Loucy (cell line): Measurements from ENCODE around the gene CPHXL.

Experiments used
- H2AFZ ChIP-seq: fragments of 200-600 bp; sonication (generic); 2 replicates; pipeline ENCODE4 v1.6.0; 2016; ENCODE audit warnings: antibody characterized with exemption, mild to moderate bottlenecking, low read length, moderate library complexity
- H3F3A ChIP-seq: fragments of 200-600 bp; 2 replicates; pipeline ENCODE4 v1.6.0; 2016; ENCODE audit warnings: antibody characterized with exemption, low read depth, mild to moderate bottlenecking
- H3K27me3 ChIP-seq: fragments of 200-600 bp; sonication (generic); 2 replicates; pipeline ENCODE4 v1.6.1; 2014; ENCODE audit warnings: low read length, mild to moderate bottlenecking; ENCODE audit not compliant: insufficient read depth, poor library complexity, severe bottlenecking
- H3K36me3 ChIP-seq: fragments of 200-600 bp; sonication (generic); 2 replicates; pipeline ENCODE4 v1.6.1; 2016; ENCODE audit warnings: low read length; ENCODE audit not compliant: insufficient read depth
- H3K4me1 ChIP-seq: fragments of 200-600 bp; sonication (generic); 2 replicates; pipeline ENCODE4 v1.5.1; 2014; ENCODE audit warnings: low read length, mild to moderate bottlenecking; ENCODE audit not compliant: insufficient read depth, poor library complexity, severe bottlenecking
- H3K4me2 ChIP-seq: fragments of 200-600 bp; sonication (generic); 2 replicates; pipeline ENCODE4 v1.6.0; 2014; ENCODE audit warnings: antibody characterized with exemption, low read length, low read depth, mild to moderate bottlenecking; ENCODE audit not compliant: poor library complexity, severe bottlenecking
- H3K4me3 ChIP-seq: fragments of 200-600 bp; sonication (generic); 2 replicates; pipeline ENCODE4 v1.5.1; 2014; ENCODE audit warnings: low read length, mild to moderate bottlenecking, mixed read lengths; ENCODE audit not compliant: poor library complexity, severe bottlenecking
- H3K79me2 ChIP-seq: fragments of 200-600 bp; sonication (generic); 2 replicates; pipeline ENCODE4 v1.6.1; 2014; ENCODE audit warnings: low read length; ENCODE audit not compliant: insufficient read depth
- H3K9ac ChIP-seq: fragments of 200-600 bp; sonication (generic); 2 replicates; pipeline ENCODE4 v1.6.0; 2014; ENCODE audit warnings: mild to moderate bottlenecking, low read depth, low read length, moderate library complexity; ENCODE audit not compliant: poor library complexity, severe bottlenecking
- H3K9me2 ChIP-seq: fragments of 200-600 bp; sonication (generic); replicated peaks from 2 replicates; pipeline ENCODE4 v1.6.1; 2016; ENCODE audit warnings: low read depth, low read length, mixed read lengths
- H3K9me3 ChIP-seq: fragments of 200-600 bp; sonication (generic); 2 replicates; pipeline ENCODE4 v1.6.1; 2014; ENCODE audit warnings: mild to moderate bottlenecking, antibody characterized with exemption, low read length, low read depth; ENCODE audit not compliant: insufficient read depth
- H4K20me1 ChIP-seq: fragments of 200-600 bp; sonication (generic); 2 replicates; pipeline ENCODE4 v1.6.0; 2014; ENCODE audit warnings: antibody characterized with exemption, low read length, mild to moderate bottlenecking; ENCODE audit not compliant: insufficient read depth, poor library complexity, severe bottlenecking
- EZH2phosphoT487 ChIP-seq: fragments of 200-600 bp; IDR thresholded peaks from 2 replicates; pipeline ENCODE4 v1.6.1; 2018; ENCODE audit warnings: antibody characterized with exemption, mild to moderate bottlenecking, moderate library complexity, borderline replicate concordance
- TF ChIP-seq, protein P1 (sequence below): fragments of 200-600 bp; sonication (generic); conservative IDR thresholded peaks from 2 replicates; pipeline ENCODE4 v1.5.1; 2014; ENCODE audit warnings: mild to moderate bottlenecking, antibody characterized with exemption, low read length

Gene CPHXL

GRCh38 chr16:75761108-75761507, 34.8 kb upstream of the CPHXL start:
- Histone ChIP-seq H3K4me2 (no peak overlapping the region), H2AFZ (no peak overlapping the region), H4K20me1 (no peaks in the 10 kb centered on the region), H3K4me3 (no peak overlapping the region), H3K9ac (no peak overlapping the region), H3K9me2 (no peaks in the 10 kb centered on the region), H3K27me3 (no peaks in the 10 kb centered on the region), H3K79me2 (no peaks in the 10 kb centered on the region), H3F3A (no peaks in the 10 kb centered on the region), H3K9me3 (no peaks in the 10 kb centered on the region), H3K36me3 (no peaks in the 10 kb centered on the region), H3K4me1 (peaks cover 7% of the 10 kb centered on the region)
- TF ChIP-seq, protein P1, sequence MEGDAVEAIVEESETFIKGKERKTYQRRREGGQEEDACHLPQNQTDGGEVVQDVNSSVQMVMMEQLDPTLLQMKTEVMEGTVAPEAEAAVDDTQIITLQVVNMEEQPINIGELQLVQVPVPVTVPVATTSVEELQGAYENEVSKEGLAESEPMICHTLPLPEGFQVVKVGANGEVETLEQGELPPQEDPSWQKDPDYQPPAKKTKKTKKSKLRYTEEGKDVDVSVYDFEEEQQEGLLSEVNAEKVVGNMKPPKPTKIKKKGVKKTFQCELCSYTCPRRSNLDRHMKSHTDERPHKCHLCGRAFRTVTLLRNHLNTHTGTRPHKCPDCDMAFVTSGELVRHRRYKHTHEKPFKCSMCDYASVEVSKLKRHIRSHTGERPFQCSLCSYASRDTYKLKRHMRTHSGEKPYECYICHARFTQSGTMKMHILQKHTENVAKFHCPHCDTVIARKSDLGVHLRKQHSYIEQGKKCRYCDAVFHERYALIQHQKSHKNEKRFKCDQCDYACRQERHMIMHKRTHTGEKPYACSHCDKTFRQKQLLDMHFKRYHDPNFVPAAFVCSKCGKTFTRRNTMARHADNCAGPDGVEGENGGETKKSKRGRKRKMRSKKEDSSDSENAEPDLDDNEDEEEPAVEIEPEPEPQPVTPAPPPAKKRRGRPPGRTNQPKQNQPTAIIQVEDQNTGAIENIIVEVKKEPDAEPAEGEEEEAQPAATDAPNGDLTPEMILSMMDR = no peak
- no peak for TF ChIP-seq EZH2phosphoT487

DNA sequence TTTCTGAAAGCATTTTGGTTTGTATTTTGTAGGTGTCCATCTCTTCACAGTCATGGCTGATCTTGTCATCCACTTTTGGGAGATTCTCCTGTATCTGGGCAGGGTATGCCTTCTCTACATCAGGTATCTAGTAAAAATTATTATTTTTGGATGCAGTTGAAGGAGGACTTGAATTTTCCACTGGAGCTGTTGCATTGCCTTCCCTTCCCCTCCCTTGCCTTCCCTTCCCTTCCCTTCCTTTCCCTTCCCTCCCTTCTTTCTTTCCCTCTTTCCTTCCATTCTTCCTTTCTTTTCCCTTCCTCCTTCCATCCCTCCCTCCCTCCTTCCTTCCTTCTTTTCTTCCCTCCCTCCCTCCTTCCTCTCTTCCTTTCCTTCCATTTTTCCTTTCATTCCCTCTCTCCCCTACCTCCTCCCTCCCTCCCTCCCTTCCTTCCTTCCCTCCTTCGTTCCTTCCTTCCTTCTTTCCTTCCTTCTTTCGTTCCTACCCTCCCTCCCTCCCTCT, 33.8 kb upstream of the CPHXL start:
- no peaks in the 10 kb centered on the region for H3K36me3 ChIP-seq
- no peak overlapping the region for H2AFZ ChIP-seq
- TF ChIP-seq EZH2phosphoT487 = no peak
- TF ChIP-seq, protein P1 = no peak
- no peak overlapping the region for H3K9ac ChIP-seq
- H3K4me3 ChIP-seq = no peak overlapping the region
- H4K20me1 ChIP-seq = no peaks in the 10 kb centered on the region
- H3K4me1 ChIP-seq = peaks cover 7% of the 10 kb centered on the region
- no peaks in the 10 kb centered on the region for H3K9me3 ChIP-seq
- H3K4me2 ChIP-seq = no peak overlapping the region
- H3K27me3 ChIP-seq = no peaks in the 10 kb centered on the region
- no peaks in the 10 kb centered on the region for H3K9me2 ChIP-seq
- H3K79me2 ChIP-seq = no peaks in the 10 kb centered on the region
- H3F3A ChIP-seq = no peaks in the 10 kb centered on the region

DNA sequence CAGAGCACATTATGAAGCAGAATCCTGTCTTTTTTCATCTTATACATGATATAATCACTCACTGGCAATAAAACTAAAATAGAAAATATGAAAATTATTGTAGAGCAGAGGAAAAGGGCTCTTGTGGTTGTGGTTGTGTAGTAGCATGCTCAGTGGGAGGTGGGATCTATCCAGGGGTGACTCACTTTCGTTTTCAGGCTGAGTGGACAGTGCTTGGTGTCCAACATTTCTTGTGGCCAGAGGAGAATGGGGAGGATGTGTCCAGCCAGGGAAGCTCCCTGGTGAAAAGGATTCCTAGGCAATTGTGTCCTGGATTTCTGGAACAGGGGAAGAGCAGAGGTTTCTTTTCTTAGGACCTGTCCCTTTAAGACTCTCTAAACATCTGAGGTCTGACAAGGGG, 31.9 kb upstream of the CPHXL start:
- Histone ChIP-seq H3K9ac (no peak overlapping the region), H3K4me2 (peak overlapping the region; percentile 49), H3K27me3 (no peaks in the 10 kb centered on the region)

More for the DNA sequence above, 31.9 kb upstream of the CPHXL start:
- Histone ChIP-seq H3K9me2 (no peaks in the 10 kb centered on the region), H3K79me2 (no peaks in the 10 kb centered on the region), H4K20me1 (no peaks in the 10 kb centered on the region), H3K36me3 (no peaks in the 10 kb centered on the region), H3F3A (no peaks in the 10 kb centered on the region), H3K9me3 (no peaks in the 10 kb centered on the region), H3K4me3 (peak overlapping the region; percentile 35), H2AFZ (peak overlapping the region; percentile 72), H3K4me1 (peaks cover 7% of the 10 kb centered on the region)
- TF ChIP-seq, protein P1 = no peak
- no peak for TF ChIP-seq EZH2phosphoT487
